ENCODE measurements around the gene PDGFC.

- TF ChIP-seq GATA2 (IDR thresholded peaks at IDR 0.05; ENCODE audit: low read depth, low read length) (no peak), GATA3 (IDR thresholded peaks at IDR 0.05; ENCODE audit: low read depth, low read length) (no peak)
Measured at GRCh38 chr4:156832886-156833285, 138.7 kb downstream of the PDGFC start.
